Muscle of arm (tissue), 14 donors: ENCODE measurements around the gene GALP. TPM values are rescaled to one million over a fixed set of nuclear protein-coding genes. Genes with fewer than 3 reads are reported as not detected.
A peak's percentile ranks its signal among the peaks of the same experiment; 100 is the strongest.
"Not testable (repeated sequence)": the region's sequence is repeated elsewhere in the genome, so short reads cannot be mapped to it uniquely, and the experiment has no call there.

Experiments
- DNase-seq: peaks from one replicate; pipeline ENCODE4 v3.0.0-alpha.2; 2013
- long read RNA-seq, 11 donors: transcript quantifications; one replicate each; lab custom pipeline, GENCODE V29; 2026
- polyA plus RNA-seq, 12 donors: library from polyadenylated mRNA; unstranded; fragments of 120-200 nt; gene quantifications; one replicate each; pipeline ENCODE4 v1.2.1, GENCODE V29; 2013; ENCODE audit not compliant: insufficient read length in 12 of 12

The GALP gene
- not detected for polyA plus RNA-seq
- long read RNA-seq, donor 1: 0 reads
- long read RNA-seq, donor 2: 0 reads
- long read RNA-seq, donor 3: 0 reads
- long read RNA-seq, donor 4: 0 reads
- long read RNA-seq, donor 5: 0 reads
- long read RNA-seq, donor 6: 0 reads
- long read RNA-seq, donor 7: 0 reads
- long read RNA-seq, donor 8: 0 reads
- long read RNA-seq, donor 9: 0 reads
- long read RNA-seq, donor 10: 0 reads
- long read RNA-seq, donor 11: 0 reads

- DNase-seq: not testable (repeated sequence)
Measured at GRCh38 chr19:56175861-56176307, at the start of gene GALP. TSS of gene GALP (plus strand) at chr19:56176008. CDS start at chr19:56177109, 1,101 bp downstream.

DNA sequence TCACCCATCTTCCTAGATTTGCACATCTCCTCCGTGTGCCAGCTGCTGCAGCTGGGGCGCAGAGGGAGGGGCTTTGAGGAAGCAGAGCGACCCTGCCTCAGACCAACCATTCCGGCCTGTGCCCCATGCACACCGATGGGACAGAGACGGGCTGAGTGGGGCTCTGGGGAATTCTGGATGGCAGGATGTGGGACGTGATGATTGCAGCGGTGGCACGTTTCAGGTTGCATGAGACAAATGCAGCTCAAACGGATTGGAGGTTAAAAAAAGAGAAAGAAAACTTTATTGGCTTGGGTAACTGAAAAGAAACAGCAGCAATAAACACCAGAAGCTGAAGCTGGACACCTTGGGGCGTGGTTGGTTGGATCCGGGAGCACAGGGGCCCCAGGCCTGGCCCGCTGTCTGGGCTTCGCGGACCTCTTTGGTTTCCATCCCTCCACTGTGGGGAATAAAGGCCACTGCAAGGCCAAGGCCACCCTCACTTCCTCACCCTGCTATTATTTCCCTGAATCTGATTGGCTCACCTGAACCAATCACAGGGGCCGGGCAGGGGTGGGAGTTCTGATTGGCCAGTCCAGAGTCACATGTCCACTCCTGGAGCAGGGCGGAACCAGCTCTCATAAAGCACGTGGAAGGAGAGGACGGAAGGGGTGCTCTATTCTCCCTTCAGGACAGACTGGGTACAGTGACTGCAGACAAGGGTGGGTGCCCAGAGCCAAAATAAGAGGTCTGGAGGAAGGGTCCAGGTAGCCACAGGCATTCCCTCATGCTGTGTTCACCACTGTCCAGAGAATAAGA is 48.6 kb upstream of the GALP start:
- no peak for DNase-seq

GRCh38 chr19:56130006-56130405 is 45.8 kb upstream of the GALP start:
- no peak for DNase-seq

DNA sequence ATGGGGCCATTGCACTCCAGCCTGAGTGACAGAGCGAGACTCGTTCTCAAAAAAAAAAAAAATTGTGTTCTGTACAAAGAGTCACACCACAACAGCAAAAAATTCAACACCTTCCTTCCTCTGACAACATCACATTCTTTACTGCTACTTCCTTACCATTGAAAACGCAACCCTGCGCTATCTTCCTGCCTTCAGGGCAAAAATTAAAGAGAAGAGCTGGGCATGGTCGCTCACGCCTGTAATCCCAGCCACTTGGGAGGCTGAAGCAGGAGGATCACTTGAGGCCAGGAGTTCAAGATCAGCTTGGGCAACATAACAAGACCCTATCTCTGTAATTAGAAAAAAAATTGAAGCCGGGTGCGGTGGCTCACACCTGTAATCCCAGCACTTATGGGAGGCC is 44.2 kb upstream of the GALP start:
- no peak for DNase-seq

DNA sequence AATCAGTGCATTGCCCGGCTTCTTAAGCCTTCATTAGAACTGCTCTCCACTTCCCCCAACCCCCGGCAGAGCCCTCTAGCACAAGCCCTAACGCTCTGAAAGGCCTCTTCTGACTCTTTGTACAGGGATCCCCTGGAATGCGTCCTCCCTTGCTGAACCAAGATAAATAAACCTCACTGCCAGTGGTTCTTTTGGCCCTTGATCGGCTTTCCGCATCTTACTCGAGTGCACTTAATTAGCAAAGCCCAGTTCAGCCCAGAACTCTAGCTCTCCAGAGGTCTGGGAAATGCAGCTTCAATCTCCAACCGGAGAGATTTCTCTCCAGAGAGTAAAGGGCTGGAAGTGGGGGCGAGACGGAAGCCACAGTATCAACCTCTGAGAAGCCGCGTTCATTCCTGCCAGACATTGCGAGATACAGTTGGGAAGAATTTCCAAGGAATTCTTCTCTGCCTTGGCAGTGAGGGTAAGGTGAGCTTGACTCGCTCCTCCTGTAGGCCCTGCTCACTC is 43.4 kb upstream of the GALP start:
- DNase-seq: no peak

DNA sequence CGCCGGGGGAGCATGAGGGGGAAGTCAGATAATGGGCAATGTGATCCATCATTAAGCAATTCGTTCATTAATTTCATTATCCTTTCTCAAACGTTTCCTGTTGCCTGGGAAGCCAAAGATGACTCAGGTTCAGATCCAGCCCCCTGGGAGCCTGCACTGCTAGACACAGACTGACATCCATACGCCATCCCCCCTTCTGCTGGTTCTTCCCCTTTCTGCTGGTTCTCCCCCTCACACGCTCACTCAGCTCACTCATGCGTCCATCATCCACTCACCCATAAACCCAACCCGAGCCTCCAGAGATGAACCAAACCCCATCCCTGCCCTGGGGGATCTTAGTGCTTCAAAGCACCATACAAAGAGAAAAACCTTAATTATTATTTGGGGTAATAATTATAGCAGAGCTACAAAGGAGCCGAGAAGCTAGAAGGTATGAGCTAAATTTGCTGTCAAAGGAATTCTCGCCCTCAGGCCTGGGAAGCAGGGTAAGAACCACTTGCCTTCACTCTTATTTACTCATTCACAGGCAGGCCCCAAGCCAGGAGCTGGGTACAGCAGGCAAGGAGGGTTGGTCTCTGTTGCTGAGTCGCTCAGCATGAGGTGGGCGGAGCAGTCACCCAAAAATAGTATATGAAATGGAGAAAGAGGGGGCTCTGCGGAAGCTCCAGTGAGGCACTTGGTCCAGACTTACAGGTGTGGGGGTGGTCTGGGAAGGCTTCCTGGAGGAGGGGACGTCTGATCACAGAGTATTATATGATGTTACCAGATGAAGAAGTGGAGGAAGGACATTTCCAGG is 41.8 kb upstream of the GALP start:
- DNase-seq: no peak

GRCh38 chr19:56134654-56134921 is 41.2 kb upstream of the GALP start:
- DNase-seq: no peak

GRCh38 chr19:56136362-56136761 is 39.4 kb upstream of the GALP start:
- no peak for DNase-seq

- DNase-seq: no peak
Measured at GRCh38 chr19:56137405-56137804, 38.4 kb upstream of the GALP start.

- DNase-seq: no peak
Measured at GRCh38 chr19:56138069-56138468, 37.7 kb upstream of the GALP start.

- DNase-seq: no peak
Measured at GRCh38 chr19:56139847-56140582, 35.8 kb upstream of the GALP start.

DNA sequence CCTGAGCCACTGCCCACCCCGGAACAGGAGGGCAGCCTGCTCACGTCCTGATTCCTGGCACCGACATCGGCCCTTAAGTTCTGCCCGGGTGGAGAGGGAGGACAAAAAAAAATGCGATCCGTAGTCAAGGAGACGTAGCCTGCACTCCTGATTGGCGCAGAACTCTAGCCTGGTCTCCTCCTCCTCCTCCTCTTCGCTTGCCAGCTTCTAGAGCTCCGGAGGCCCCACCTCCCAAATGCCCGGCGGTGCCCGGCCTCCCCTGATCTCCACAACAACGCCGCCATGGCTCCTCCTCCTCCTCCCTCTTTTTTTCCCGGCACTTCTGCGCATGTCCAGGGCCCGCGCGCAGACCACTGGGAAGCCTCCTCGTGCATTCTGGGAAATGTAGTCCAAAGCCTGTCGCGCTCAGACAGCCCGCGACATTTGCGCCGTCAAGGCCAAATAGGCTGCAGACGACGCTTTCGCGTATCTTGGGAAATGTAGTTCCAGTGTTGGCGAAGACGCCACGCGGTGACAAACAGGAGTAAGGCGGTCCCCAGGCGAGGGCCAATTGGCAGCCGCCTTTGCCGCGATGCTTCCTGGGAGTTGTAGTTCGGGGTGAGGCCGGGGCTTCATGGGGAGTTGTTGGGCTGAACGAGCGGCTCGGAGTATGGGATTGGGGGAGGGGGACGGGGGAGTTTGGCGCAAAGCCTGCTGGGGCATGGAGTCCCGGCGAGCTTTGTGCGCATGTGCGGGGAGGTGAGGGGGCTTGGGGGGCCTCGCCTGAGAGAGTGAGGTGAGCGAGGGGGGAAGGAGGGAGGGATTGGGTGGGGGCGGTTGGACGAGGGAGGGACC is 35.0 kb upstream of the GALP start, which contains the start of gene ZNF444:
Gene ZNF444 (plus strand): TSS at position 705 of the 834 bp plus-strand sequence. CDS start 5,625 bp downstream, outside the sequence.
- peak; percentile 99 for DNase-seq

DNA sequence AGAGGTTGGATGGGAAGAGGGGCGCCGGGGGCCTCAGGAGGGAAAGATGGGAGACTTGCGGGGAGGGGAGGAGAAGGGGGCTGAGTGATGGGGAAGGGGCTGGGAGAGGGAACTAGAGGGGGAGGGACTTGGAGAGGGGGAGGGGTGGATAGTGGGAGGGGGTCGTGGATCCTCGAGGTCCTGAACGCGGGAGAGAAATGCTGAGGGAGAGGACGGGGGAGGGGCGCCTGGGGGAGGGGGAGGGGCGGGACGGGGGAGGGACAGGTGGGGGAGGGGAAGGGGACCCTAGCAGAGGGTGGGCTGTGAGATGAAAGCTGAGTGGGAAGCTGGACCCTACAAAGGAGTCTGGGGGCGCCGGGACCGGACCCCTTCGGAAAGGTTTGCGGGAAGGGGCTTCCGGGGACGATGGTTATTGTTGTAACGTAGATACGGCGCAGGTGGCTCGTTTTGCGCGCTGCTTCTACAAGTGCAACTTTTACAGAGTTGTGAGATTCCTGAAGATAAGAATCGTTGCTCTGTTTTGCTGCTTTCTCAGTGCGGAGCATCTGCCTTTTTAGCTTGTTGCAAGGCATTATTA is 34.3 kb upstream of the GALP start:
- DNase-seq: peak; percentile 31

GRCh38 chr19:56142087-56142787 is 33.6 kb upstream of the GALP start:
- DNase-seq: no peak

DNA sequence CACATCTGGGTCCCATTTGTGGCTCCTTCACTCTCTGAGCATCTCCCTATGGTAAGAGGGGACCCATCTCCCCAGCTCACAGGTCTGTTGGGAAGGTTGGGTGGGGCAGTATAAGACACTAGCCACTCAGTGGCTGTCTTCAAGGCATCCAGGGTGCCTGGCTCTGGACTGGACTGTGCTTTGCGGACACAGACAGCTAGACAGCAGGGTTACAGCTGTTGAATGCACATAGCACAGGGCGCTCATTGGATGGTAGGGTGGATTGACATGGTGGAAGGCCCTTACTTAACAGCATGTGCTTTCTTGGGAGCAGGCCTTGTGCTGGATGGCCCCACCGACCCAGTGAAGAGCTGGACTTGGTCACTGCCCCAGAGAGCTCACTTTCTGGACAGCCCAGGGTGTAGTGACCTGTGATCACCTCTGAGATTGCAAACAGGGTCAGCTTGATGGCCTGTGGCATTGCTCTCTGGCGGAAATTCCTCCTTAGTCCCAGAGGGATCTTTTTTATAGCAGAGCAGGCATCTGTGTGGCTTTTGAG is 32.8 kb upstream of the GALP start:
- no peak for DNase-seq

GRCh38 chr19:56144376-56144775 is 31.4 kb upstream of the GALP start:
- DNase-seq: no peak

- DNase-seq: no peak
Measured at GRCh38 chr19:56144831-56145230, 31.0 kb upstream of the GALP start.

DNA sequence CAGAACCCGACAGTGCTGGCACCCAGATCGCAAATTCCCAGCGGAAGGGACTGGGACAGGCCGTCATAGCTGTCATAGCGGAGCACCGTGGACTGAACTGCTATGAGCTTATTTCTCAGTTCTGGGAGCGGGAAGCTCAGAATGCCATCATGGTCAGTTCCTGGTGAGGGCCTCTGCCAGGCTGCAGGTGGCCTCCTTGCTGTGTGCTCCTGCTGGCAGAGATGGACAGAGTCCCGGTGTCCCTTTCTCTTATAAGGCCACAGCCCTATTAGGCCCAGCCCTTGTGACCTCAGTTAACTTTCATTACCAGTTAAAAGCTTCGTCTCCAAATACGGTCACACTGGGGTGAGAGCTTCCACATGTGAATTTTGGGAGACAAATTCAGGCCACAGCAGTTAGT is 30.1 kb upstream of the GALP start:
- DNase-seq: no peak

- DNase-seq: no peak
Measured at GRCh38 chr19:56146904-56147303, 28.9 kb upstream of the GALP start.
